ENCODE results near the gene ARID3B. TPM values are rescaled to one million over a fixed set of nuclear protein-coding genes. Genes with fewer than 3 reads are reported as not detected.

Gene ARID3B
- total and polyA plus RNA-seq, 2 of the 13 experiments (the other 11 are each of a cell fraction or from before 2014, with no cell fraction given), result 5.3 to 12.8 TPM

DNA sequence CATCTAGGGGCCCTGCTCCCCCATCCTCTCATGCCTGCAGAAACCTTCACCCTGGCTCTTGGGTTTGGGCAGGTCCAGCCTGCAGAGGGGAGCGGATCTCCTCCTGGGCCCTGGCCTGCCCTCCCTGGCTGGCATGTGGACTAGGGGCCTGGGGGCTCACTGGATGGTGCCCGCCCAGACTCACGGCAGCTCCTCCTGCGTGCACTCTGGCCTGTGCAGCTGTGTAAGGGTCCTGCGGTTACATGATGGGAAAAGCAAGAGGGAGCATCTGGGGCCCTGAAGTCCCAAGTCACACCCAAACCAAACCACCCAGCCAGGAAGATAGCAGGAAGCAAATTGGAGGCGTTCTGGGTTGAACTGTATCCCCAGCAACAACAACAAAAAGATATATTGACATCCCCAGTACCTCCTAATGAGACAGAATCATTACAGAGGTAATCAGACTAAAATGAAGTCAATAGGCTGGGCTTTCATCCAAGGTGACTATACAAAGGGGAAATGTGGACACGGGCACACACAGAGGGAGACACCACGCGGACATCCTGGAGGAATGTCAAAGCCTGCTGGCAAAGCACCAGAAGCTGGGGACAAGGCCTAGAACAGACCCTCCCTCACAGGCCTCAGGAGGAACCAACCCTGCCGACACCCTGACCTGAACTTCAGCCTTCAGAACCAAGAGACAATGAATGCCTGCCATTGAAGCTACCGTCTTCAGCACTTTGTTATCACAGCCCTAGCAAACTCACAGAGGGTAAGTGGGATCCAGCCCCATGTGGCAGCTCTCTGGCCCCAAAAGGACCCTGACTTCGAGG is 64.2 kb downstream of the ARID3B start:
- Histone ChIP-seq H3K27ac (ENCODE audit: extremely low read length, insufficient read depth, low read length) (no peak overlapping the region), H3K4me1 (ENCODE audit: insufficient read depth, low read length) (peaks cover 32% of the 10 kb centered on the region), H3K4me3 (replicated peaks in 1 of 3; ENCODE audit: insufficient read depth in 1 of 3, low read depth in 2 of 3, low read length in 3 of 3) (no peak overlapping the region), H3K9me3 (ENCODE audit: low read length) (no peaks in the 10 kb centered on the region), H2AFZ (ENCODE audit: low read length) (no peak overlapping the region), H3K9ac (ENCODE audit: insufficient read depth, low read depth, low read length) (no peak overlapping the region), H3K79me2 (ENCODE audit: insufficient read depth, low read length) (no peaks in the 10 kb centered on the region), H3K36me3 (replicated peaks in 1 of 2; ENCODE audit: control insufficient read depth in 1 of 2, insufficient read depth in 2 of 2, low read length in 2 of 2) (no peaks in the 10 kb centered on the region), H4K20me1 (ENCODE audit: insufficient read depth, low read length) (no peaks in the 10 kb centered on the region), H3K4me2 (ENCODE audit: low read depth, low read length) (no peak overlapping the region), H3K27me3 (ENCODE audit: control insufficient read depth in 1 of 2, insufficient read depth in 2 of 2, low read length in 2 of 2) (peaks cover 11 to 31% of the 10 kb centered on the region in 2 experiments)
- POLR2A ChIA-PET, result no interaction called here
- FAIRE-seq (peak; percentile 40), ATAC-seq (peak; percentile 12; the same call in 1 of the 3 replicates), DNase-seq (ENCODE audit: low spot score) (peak; percentile 22)
- no TSS peak for BruUV-seq (replicated peaks)
- in situ Hi-C loops (cut with HindIII; ENCODE audit: extremely low pct_ligation_motif_present, low pct_unique_long_range_greater_than_20kb) (no loop called here), intact Hi-C loops (cut with micrococcal nuclease; ENCODE audit: unreplicated experiment) (no loop called here)
- under 1% methylated on average over 7 of the region's 12 CpGs for WGBS (ENCODE audit: low lambda C conversion rate)
- CTCF ChIA-PET (ENCODE audit: low intra/inter-chr PET ratio, low total read pairs), result no interaction called here
- TF ChIP-seq ZNF567 (CRISPR knock-in tag; IDR thresholded peaks at IDR 0.05; ENCODE audit: borderline replicate concordance) (no peak), JUND (CRISPR knock-in tag; IDR thresholded peaks at IDR 0.05) (no peak), ZNF160 (CRISPR knock-in tag; IDR thresholded peaks at IDR 0.05) (no peak), STAG1 (CRISPR knock-in tag; IDR thresholded peaks at IDR 0.05) (peak; percentile 27; the same call in 1 of the 2 replicates), ZNF251 (CRISPR knock-in tag; IDR thresholded peaks at IDR 0.05) (no peak), U2AF1 (optimal IDR thresholded peaks at IDR 0.05; ENCODE audit: low read depth, low read length) (no peak), ZNF570 (CRISPR knock-in tag; IDR thresholded peaks at IDR 0.05; ENCODE audit: borderline replicate concordance) (no peak), TGIF2 (CRISPR knock-in tag; IDR thresholded peaks at IDR 0.05) (no peak), GABPA (IDR thresholded peaks at IDR 0.05; ENCODE audit: low read depth, low read length) (0 out of 2 replicates have a peak, but pooled peaks have one; percentile 6), GABPA (CRISPR knock-in tag; IDR thresholded peaks at IDR 0.05; ENCODE audit: low read depth) (no peak), ZFX (CRISPR knock-in tag; IDR thresholded peaks at IDR 0.05; ENCODE audit: low read depth) (0 out of 2 replicates have a peak, but pooled peaks have one; percentile 15), ZNF569 (CRISPR knock-in tag; IDR thresholded peaks at IDR 0.05; ENCODE audit: borderline replicate concordance) (no peak), FOXO1 (CRISPR knock-in tag; IDR thresholded peaks at IDR 0.05) (no peak), FOXA1 (IDR thresholded peaks at IDR 0.05) (no peak), FOXA1 (CRISPR knock-in tag; IDR thresholded peaks at IDR 0.05) (no peak)
- TF ChIP-seq, protein P1, sequence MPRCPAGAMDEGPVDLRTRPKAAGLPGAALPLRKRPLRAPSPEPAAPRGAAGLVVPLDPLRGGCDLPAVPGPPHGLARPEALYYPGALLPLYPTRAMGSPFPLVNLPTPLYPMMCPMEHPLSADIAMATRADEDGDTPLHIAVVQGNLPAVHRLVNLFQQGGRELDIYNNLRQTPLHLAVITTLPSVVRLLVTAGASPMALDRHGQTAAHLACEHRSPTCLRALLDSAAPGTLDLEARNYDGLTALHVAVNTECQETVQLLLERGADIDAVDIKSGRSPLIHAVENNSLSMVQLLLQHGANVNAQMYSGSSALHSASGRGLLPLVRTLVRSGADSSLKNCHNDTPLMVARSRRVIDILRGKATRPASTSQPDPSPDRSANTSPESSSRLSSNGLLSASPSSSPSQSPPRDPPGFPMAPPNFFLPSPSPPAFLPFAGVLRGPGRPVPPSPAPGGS (CRISPR knock-in tag; IDR thresholded peaks at IDR 0.05), result no peak
- TF ChIP-seq, protein P2, sequence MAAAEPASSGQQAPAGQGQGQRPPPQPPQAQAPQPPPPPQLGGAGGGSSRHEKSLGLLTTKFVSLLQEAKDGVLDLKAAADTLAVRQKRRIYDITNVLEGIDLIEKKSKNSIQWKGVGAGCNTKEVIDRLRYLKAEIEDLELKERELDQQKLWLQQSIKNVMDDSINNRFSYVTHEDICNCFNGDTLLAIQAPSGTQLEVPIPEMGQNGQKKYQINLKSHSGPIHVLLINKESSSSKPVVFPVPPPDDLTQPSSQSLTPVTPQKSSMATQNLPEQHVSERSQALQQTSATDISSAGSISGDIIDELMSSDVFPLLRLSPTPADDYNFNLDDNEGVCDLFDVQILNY (CRISPR knock-in tag; conservative IDR thresholded peaks at IDR 0.05), result no peak
- TF ChIP-seq, protein P3, sequence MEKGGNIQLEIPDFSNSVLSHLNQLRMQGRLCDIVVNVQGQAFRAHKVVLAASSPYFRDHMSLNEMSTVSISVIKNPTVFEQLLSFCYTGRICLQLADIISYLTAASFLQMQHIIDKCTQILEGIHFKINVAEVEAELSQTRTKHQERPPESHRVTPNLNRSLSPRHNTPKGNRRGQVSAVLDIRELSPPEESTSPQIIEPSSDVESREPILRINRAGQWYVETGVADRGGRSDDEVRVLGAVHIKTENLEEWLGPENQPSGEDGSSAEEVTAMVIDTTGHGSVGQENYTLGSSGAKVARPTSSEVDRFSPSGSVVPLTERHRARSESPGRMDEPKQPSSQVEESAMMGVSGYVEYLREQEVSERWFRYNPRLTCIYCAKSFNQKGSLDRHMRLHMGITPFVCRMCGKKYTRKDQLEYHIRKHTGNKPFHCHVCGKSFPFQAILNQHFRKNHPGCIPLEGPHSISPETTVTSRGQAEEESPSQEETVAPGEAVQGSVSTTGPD (CRISPR knock-in tag; IDR thresholded peaks at IDR 0.05), result no peak
- TF ChIP-seq, protein P4, sequence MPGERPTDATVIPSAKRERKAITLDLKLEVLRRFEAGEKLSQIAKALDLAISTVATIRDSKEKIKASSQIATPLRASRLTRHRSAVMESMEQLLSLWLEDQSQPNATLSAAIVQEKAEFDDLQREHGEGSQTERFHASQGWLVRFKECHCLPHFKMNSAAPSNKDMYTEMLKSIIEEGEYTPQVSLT (CRISPR knock-in tag; IDR thresholded peaks at IDR 0.05; ENCODE audit: borderline replicate concordance, low read depth), result no peak
- TF ChIP-seq, protein P5, sequence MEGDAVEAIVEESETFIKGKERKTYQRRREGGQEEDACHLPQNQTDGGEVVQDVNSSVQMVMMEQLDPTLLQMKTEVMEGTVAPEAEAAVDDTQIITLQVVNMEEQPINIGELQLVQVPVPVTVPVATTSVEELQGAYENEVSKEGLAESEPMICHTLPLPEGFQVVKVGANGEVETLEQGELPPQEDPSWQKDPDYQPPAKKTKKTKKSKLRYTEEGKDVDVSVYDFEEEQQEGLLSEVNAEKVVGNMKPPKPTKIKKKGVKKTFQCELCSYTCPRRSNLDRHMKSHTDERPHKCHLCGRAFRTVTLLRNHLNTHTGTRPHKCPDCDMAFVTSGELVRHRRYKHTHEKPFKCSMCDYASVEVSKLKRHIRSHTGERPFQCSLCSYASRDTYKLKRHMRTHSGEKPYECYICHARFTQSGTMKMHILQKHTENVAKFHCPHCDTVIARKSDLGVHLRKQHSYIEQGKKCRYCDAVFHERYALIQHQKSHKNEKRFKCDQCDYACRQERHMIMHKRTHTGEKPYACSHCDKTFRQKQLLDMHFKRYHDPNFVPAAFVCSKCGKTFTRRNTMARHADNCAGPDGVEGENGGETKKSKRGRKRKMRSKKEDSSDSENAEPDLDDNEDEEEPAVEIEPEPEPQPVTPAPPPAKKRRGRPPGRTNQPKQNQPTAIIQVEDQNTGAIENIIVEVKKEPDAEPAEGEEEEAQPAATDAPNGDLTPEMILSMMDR (CRISPR knock-in tag; IDR thresholded peaks at IDR 0.05), result peak; percentile 39

All from HepG2 (cell line).